K562 (cell line): ENCODE results near the gene CNP. TPM values are rescaled to one million over a fixed set of nuclear protein-coding genes. Genes with fewer than 3 reads are reported as not detected.

Source experiments
- AFF1 ChIP-seq, 2 experiments: fragments of 450-650 bp; IDR thresholded peaks; 2 replicates each; pipeline ENCODE4 v1.6.1; 2018; ENCODE audit warnings: mild to moderate bottlenecking in 2 of 2, low read depth in 1 of 2; ENCODE audit not compliant: partially characterized antibody in 2 of 2
- DDX20 ChIP-seq: fragments of 450-650 bp; IDR thresholded peaks from 2 replicates; pipeline ENCODE4 v1.6.1; 2016; ENCODE audit warnings: missing genetic modification characterization, low read depth, mild to moderate bottlenecking, missing compliant biosample characterization, moderate library complexity
- NCOA1 ChIP-seq: fragments of 450-650 bp; IDR thresholded peaks from 2 replicates; pipeline ENCODE4 v1.6.1; 2016; ENCODE audit warnings: low read depth
- NCOA6 ChIP-seq: fragments of 450-650 bp; IDR thresholded peaks from 2 replicates; pipeline ENCODE4 v1.6.1; 2017; ENCODE audit warnings: mild to moderate bottlenecking
- NFE2 ChIP-seq: IDR thresholded peaks from 2 replicates; pipeline ENCODE4 v1.6.1; 2014; ENCODE audit warnings: antibody characterized with exemption, low read depth
- NUFIP1 ChIP-seq: fragments of 450-650 bp; IDR thresholded peaks from 2 replicates; pipeline ENCODE4 v1.6.1; 2018; ENCODE audit not compliant: partially characterized antibody
- POLR3A ChIP-seq: IDR thresholded peaks from 2 replicates; pipeline ENCODE4 v1.6.1; 2011; ENCODE audit warnings: borderline replicate concordance, mild to moderate bottlenecking, moderate library complexity; ENCODE audit not compliant: insufficient read length, insufficient read depth; ENCODE audit errors: extremely low read depth
- PRPF4 ChIP-seq: fragments of 200-400 bp; formaldehyde crosslinking; IDR thresholded peaks from one replicate; pipeline ENCODE4 v1.6.1; 2017; ENCODE audit warnings: low read length, low read depth, mild to moderate bottlenecking; ENCODE audit not compliant: insufficient read depth, poor library complexity, severe bottlenecking
- RREB1 ChIP-seq: fragments of 250-450 bp; sonication (Bioruptor Pico); IDR thresholded peaks from 2 replicates; pipeline ENCODE4 v1.4.0; 2020
- SMAD1 ChIP-seq: fragments of 150-350 bp; IDR thresholded peaks from 2 replicates; pipeline ENCODE4 v1.6.1; 2014; ENCODE audit warnings: low read length, low read depth; ENCODE audit not compliant: partially characterized antibody
- ZBTB7A ChIP-seq: IDR thresholded peaks from 2 replicates; pipeline ENCODE4 v1.6.1; 2011; ENCODE audit warnings: low read depth, mild to moderate bottlenecking, low read length, moderate library complexity, borderline replicate concordance; ENCODE audit not compliant: control insufficient read depth
- ZFPM2 ChIP-seq: fragments of 250-450 bp; sonication (Bioruptor Pico); IDR thresholded peaks from 2 replicates; pipeline ENCODE4 v1.5.1; 2022; ENCODE audit warnings: mild to moderate bottlenecking
- ZNF140 ChIP-seq: fragments of 250-450 bp; sonication (Bioruptor Pico); IDR thresholded peaks from 2 replicates; pipeline ENCODE4 v1.8.0; 2021; ENCODE audit warnings: moderate library complexity, mild to moderate bottlenecking, inconsistent platforms
- ZNF561 ChIP-seq: fragments of 450-650 bp; formaldehyde crosslinking; conservative IDR thresholded peaks from 2 replicates; pipeline ENCODE4 v1.4.0; 2020; ENCODE audit warnings: mild to moderate bottlenecking, moderate library complexity
- polyA plus RNA-seq, 8 experiments: library from polyadenylated mRNA; depleted of rRNA in 4 of 8; stranded (reverse) in 5 of 8; unstranded in 3 of 8; fragments of >200 nt; fragmentation: Nextera tagmentation in 2 of 8; fragmentation: Illumina TruSeq in 1 of 8; extraction: Ambion mirVana in 2 of 8; extraction: Trizol in 1 of 8; gene quantifications; 2 replicates each; pipeline versions ENCODE4 v1.2.1 to v1.2.3, GENCODE V29; 2011 to 2014; ENCODE audit warnings: inconsistent platforms in 1 of 8, missing spikeins in 1 of 8
- total RNA-seq, 7 experiments: library from RNA; depleted of rRNA in 6 of 7; stranded (reverse); fragments of >200 nt in 6 of 7; fragmentation: Illumina TruSeq in 2 of 7; extraction: Trizol in 2 of 7; gene quantifications; 2 replicates each; pipeline versions ENCODE4 v1.2.1 to v1.2.3, GENCODE V29; 2011 to 2021; ENCODE audit warnings: low replicate concordance in 1 of 7

CNP gene
- total and polyA plus RNA-seq, 9 of the 15 experiments (the other 6 are each of a cell fraction or from before 2014, with no cell fraction given), result 1.7 to 52.0 (median 29.1) TPM

- TF ChIP-seq RREB1 (CRISPR knock-in tag), result no peak
- no peak for TF ChIP-seq ZBTB7A
- TF ChIP-seq NFE2, result no peak
- TF ChIP-seq NCOA6, result no peak
- no peak for TF ChIP-seq POLR3A
- TF ChIP-seq ZNF561 (CRISPR knock-in tag), result no peak
- no peak for TF ChIP-seq AFF1 (IDR thresholded peaks at IDR 0.05; ENCODE audit: low read depth in 1 of 2, partially characterized antibody in 2 of 2)
- no peak for TF ChIP-seq NUFIP1
- no peak for TF ChIP-seq DDX20 (tag)
- no peak for TF ChIP-seq ZFPM2 (CRISPR knock-in tag)
- no peak for TF ChIP-seq ZNF140 (CRISPR knock-in tag)
- TF ChIP-seq NCOA1, result no peak; the same call in 1 of the 2 replicates
- TF ChIP-seq PRPF4, result no peak
- TF ChIP-seq SMAD1, result no peak
These were observed 28.3 kb upstream of the CNP start (continued) for GRCh38 chr17:41937970-41938954.
